Dermis blood vessel endothelial cell (primary cell): ENCODE data around the gene TENT5A. TPM values are rescaled to one million over a fixed set of nuclear protein-coding genes. Genes with fewer than 3 reads are reported as not detected.
"Not testable (repeated sequence)": the region's sequence is repeated elsewhere in the genome, so short reads cannot be mapped to it uniquely, and the experiment has no call there.

Source experiments
- DNase-seq: peaks from one replicate; pipeline ENCODE4 v3.0.0; 2010
- total RNA-seq: library from RNA; depleted of rRNA; stranded (reverse); fragments of >200 nt; gene quantifications from 2 replicates; pipeline ENCODE4 v1.2.3, GENCODE V29; 2014

The TENT5A gene
- 1.5 TPM in 2 replicates for total RNA-seq

DNA sequence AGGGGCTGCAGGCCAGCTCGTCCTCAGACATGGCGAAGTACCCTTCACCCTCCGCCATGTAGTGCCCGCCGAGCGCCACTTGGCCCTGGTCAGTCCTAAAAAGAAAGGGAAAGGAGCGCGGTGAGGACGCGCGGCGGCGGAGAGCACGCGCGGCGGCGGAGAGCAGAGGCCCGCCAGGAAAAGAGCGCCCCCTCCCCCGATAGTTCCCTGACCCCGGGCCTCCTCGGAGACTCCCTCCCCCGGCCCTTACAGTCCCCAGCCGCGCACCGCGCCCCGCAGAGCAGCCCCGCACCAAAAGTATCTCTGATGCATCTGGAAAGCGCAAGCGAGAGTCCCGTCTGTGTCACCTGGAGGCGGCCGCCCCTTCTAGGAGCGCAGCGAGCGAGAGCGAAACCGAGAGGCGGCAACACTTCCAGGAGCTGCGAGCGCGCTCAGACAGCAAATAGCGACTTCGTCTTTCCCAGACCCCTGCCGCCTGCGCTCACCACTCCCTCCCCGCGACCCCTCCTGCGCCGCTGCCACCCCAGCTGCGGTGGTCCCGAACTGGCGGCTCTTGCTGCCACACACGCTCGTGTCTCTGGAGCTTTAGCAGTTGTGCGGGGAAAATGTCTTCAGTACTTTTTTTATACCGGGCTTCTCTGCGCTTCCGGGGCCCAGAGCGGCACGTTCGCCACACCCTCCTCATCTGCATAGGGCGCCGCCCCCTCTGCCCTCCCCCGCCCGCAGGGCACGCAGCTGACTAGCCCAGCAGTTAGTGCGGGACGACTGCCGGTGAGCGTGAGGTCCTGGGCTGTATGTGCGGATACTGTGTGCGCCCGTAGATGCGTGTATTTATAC, at the start of gene TENT5A:
Gene TENT5A, minus strand, starts transcription at position 598 of the 837 bp plus-strand sequence. Its CDS starts 540 bp downstream, at position 58.
- peak; percentile 74 for DNase-seq

- no peak for DNase-seq
Observed at GRCh38 chr6:81801489-81801888, 49.0 kb upstream of the TENT5A start.

GRCh38 chr6:81800666-81801065, 48.2 kb upstream of the TENT5A start:
- DNase-seq = no peak

GRCh38 chr6:81799323-81799722, 46.8 kb upstream of the TENT5A start:
- no peak for DNase-seq

DNA sequence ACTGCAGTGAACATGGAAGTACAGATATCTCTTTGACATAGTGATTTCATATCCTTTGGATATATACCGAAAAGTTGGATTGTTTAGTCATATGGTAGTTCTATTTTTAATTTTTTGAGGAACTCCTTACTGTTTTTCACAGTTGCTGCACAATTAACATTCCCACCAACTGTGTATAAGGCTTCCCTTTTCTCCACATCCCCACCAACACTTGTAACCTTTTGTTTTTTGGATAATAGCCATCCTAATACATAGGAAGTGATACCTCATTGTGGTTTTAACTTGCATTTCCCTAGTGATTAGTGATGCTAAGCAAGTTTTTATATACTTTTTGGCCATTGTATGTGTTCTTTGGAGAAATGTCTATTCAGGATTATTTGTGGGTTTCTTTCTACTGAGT, 45.1 kb upstream of the TENT5A start:
- DNase-seq = peak; percentile 60

GRCh38 chr6:81795890-81796289, 43.4 kb upstream of the TENT5A start:
- no peak for DNase-seq

GRCh38 chr6:81793821-81794475, 41.5 kb upstream of the TENT5A start:
- DNase-seq = no peak

- DNase-seq = peak; percentile 32
Observed at GRCh38 chr6:81792826-81793225, 40.3 kb upstream of the TENT5A start.

DNA sequence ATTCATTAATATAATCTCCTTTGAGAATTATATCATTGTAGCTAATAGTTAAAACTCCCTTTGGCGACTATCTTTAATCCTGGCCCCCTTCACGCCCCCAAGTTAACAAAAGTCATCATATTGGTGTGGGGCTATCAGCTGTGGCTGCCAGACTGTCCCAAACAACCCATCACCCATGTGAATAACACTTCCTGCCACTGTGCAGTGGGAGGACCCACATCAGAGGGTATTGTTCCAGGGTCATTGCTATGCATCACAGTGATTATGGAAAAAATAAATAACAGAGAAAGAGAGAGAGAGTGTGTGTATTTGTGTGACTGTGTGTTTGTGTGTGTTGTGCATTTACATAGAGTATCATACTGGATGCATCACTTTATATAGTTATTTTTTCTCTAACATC, 39.3 kb upstream of the TENT5A start:
- DNase-seq = peak; percentile 42

DNA sequence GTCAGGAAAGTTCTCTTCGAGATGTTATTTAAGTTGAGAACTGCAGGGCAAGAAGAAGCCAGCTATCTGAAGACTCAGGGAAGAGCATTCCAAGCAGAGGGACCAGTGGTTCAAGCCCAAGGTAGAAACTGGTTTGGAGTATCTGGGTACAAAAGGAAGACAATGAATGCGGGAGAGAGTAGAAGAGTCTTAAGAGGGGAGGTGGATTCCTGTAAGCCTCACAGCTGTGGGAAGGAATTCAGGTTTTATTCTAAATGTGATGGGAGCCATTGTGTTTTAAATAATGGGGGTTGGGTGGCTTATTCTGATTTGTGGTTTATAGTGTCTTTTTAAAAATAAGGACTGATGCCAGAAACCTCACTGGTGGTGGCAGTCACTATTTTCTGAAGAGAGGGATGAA, 37.6 kb upstream of the TENT5A start:
- DNase-seq = no peak

DNA sequence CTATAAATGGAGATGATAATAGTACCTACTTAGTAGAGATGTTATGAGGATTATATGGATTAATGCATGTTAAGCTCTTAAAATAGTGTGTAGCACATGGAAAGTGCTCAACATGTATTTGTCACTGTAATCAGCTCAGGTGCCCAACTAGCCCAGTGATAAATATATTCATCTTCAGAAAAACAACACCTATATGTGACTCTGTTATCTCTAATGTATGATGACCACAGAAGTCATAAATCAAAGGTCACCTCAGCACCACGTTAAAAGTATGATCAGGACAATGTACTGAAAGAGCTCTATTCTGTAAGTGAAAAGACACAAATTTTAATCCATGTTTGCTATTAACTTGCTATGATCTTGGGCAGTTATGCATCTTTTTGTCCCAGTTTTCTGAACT, 36.8 kb upstream of the TENT5A start:
- no peak for DNase-seq

DNA sequence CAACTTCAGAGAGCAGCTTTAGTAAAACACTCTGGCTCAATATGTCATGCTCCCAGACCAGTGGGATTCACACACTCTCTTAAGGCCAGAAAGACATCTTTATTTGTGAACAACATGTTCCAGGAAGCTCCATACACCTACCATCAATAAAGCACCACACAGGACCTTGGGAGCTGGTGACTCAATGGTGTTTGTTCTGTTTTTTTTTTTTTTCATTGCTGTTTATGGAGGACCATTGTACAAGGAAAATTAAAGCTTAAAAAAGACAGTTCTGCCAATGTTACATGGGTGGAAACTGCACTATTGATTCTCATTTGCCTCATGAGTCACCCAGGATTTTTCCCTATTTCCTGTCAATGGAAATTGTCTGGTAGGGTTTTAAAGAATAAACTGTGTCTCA, 36.3 kb upstream of the TENT5A start:
- DNase-seq = no peak

- no peak for DNase-seq
Observed at GRCh38 chr6:81787313-81788068, 35.0 kb upstream of the TENT5A start.

- no peak for DNase-seq
Observed at GRCh38 chr6:81786150-81786549, 33.7 kb upstream of the TENT5A start.

DNA sequence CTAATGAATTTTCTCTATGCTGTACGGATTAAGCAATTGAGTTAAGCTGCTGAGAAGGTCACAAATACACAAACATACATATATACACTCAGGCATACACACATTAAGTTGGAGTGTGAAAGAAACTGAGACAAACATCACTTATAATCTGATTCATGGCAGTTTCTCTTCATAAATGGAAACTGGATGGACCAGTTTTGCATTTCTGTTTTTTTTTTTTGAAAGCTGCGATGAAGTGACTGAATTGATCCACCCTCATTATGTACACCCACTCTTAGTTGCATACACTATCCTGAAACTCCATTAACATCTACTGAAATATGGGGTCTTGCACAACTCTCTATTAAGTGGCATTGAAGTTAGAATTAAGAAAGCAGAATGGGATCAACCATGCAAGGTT, 32.9 kb upstream of the TENT5A start:
- no peak for DNase-seq

DNA sequence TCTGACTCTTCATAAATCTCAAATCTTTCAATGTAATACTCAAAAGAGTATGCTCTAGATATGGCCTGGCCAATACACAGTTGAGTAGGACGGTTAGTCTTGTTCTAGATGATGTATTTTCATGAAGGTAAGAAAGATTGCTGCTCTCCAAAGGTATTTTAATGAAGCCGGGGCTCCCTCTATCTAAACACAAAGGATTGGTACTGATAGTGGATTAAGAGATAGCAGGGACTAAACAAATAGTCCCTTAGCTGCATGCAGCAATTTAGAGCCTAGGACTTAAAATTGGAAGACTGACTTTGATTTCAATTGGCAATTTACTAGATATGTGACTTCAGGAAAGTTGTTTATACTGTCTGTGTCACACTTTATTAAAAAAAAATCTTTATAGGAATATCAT, 31.4 kb upstream of the TENT5A start:
- no peak for DNase-seq

- DNase-seq = no peak
Observed at GRCh38 chr6:81781624-81782023, 29.1 kb upstream of the TENT5A start.

- no peak for DNase-seq
Observed at GRCh38 chr6:81777586-81778268, 25.2 kb upstream of the TENT5A start.

- DNase-seq = not testable (repeated sequence)
Observed at GRCh38 chr6:81776219-81776618, 23.7 kb upstream of the TENT5A start.

GRCh38 chr6:81774542-81774941, 22.1 kb upstream of the TENT5A start:
- DNase-seq = no peak

DNA sequence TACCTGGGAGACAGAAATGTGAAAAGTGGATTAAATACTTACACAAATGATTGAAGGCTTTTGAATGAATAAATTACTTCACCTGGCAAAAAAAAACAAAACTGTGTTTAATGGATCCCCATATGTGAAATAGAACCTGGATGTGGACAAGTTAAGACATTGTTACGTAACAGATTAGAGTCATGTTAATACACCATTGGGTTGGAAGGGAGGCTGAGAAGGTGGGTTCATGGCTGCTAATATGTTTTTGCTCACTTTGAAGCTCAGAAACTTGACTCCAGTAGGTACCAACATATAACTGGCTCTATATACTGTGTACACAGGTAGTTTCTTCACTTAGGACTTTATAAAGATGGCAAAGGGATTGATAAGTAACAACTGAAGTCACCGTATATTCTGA, 21.4 kb upstream of the TENT5A start:
- no peak for DNase-seq

DNA sequence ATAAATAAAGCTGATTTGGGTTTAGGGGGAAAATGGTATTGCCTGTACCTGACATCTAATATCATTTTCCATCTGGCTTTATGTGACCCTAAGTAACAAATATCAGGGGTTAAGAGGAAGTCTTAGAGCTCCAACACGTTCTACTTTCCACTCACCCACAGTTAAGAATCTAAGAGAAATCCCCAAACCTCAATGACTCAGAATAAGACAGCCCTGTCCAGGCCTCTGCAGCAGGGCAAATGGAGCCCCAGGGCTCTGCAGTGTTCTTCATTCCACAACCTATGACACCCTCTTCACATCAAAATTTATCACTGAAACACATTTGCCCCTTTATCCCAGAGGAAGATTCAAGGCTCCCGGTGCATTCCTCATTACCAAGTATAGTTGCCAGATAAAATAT, 20.3 kb upstream of the TENT5A start:
- DNase-seq = no peak

DNA sequence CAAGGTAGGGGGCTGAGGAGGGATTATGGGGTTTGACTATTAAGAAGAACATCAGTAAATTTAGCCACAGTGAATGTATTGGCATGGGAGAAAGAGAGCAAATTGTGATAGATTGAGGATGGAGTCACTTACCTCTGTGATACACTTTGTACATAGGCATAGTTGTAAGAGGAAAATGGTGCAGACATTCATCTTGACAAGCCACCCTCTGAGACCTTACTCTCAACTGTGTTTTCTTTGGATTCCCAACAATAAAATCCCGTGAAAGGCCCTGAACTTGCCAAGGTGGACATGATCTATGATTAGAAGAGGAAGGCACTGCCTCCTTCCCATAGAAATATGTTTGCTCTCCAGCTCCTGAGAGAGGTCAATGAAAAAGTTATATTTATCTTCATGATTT, 18.6 kb upstream of the TENT5A start:
- no peak for DNase-seq
